GM23338 (cell line): ENCODE data around the gene SNAP25. TPM values are rescaled to one million over a fixed set of nuclear protein-coding genes. Genes with fewer than 3 reads are reported as not detected.

Experiments used
- ATAC-seq: fragments of 200-7000 bp; cut with Tn5 transposase; 3 replicates; pipeline ENCODE4 v1.9.1; 2020
- DNase-seq: peaks from one replicate; pipeline ENCODE4 v3.0.0-alpha.2; 2015; ENCODE audit warnings: low spot score
- H2AFZ ChIP-seq: fragments of 200-600 bp; sonication (generic); 2 replicates; pipeline ENCODE4 v1.8.0; 2016; ENCODE audit warnings: antibody characterized with exemption, mild to moderate bottlenecking, moderate library complexity
- H3F3A ChIP-seq: fragments of 200-600 bp; sonication (generic); replicated peaks from 2 replicates; pipeline ENCODE4 v1.8.0; 2017; ENCODE audit warnings: antibody characterized with exemption, mixed run types, low read depth
- H3K27ac ChIP-seq: fragments of 200-600 bp; sonication (generic); 2 replicates; pipeline ENCODE4 v1.6.1; 2016; ENCODE audit warnings: low read depth
- H3K27me3 ChIP-seq: fragments of 200-600 bp; sonication (generic); 2 replicates; pipeline ENCODE4 v1.8.0; 2016; ENCODE audit warnings: mild to moderate bottlenecking, mixed run types, moderate library complexity; ENCODE audit not compliant: insufficient read depth
- H3K36me3 ChIP-seq: fragments of 200-600 bp; sonication (generic); 2 replicates; pipeline ENCODE4 v1.8.0; 2016; ENCODE audit warnings: mild to moderate bottlenecking; ENCODE audit not compliant: insufficient read depth
- H3K4me1 ChIP-seq: fragments of 200-600 bp; sonication (generic); 2 replicates; pipeline ENCODE4 v1.8.0; 2016; ENCODE audit warnings: mild to moderate bottlenecking, moderate library complexity; ENCODE audit not compliant: insufficient read depth
- H3K4me2 ChIP-seq: fragments of 200-600 bp; sonication (generic); 2 replicates; pipeline ENCODE4 v1.7.1; 2017; ENCODE audit warnings: mixed run types
- H3K4me3 ChIP-seq: fragments of 200-600 bp; sonication (generic); 2 replicates; pipeline ENCODE4 v1.6.1; 2016; ENCODE audit warnings: mixed run types
- H3K79me2 ChIP-seq: fragments of 200-600 bp; sonication (generic); replicated peaks from 2 replicates; pipeline ENCODE4 v1.8.0; 2017; ENCODE audit warnings: mild to moderate bottlenecking; ENCODE audit not compliant: insufficient read depth
- H3K9me2 ChIP-seq: fragments of 200-600 bp; sonication (generic); 2 replicates; pipeline ENCODE4 v1.8.0; 2017; ENCODE audit not compliant: insufficient read depth
- H4K20me1 ChIP-seq: fragments of 200-600 bp; sonication (generic); replicated peaks from 2 replicates; pipeline ENCODE4 v1.8.0; 2017; ENCODE audit warnings: mild to moderate bottlenecking; ENCODE audit not compliant: insufficient read depth
- H3K27ac Mint-ChIP-seq: 2 replicates; pipeline ENCODE4 v1.8.0; 2020; ENCODE audit warnings: inconsistent platforms, mild to moderate bottlenecking, moderate library complexity, mixed read lengths
- H3K27me3 Mint-ChIP-seq: 3 replicates; pipeline ENCODE4 v1.8.0; 2022; ENCODE audit warnings: low read depth, mild to moderate bottlenecking, moderate library complexity, mixed read lengths, inconsistent platforms; ENCODE audit not compliant: insufficient read depth, poor library complexity
- H3K36me3 Mint-ChIP-seq: 3 replicates; pipeline ENCODE4 v1.8.0; 2021; ENCODE audit warnings: low read depth, mild to moderate bottlenecking, inconsistent platforms, moderate library complexity, mixed read lengths
- H3K4me1 Mint-ChIP-seq: 3 replicates; pipeline ENCODE4 v1.8.0; 2020; ENCODE audit warnings: mild to moderate bottlenecking, inconsistent platforms, mixed read lengths
- H3K4me3 Mint-ChIP-seq: 3 replicates; pipeline ENCODE4 v1.8.0; 2021; ENCODE audit warnings: moderate library complexity, mild to moderate bottlenecking, inconsistent platforms, mixed read lengths
- H3K9me3 Mint-ChIP-seq: 3 replicates; pipeline ENCODE4 v1.8.0; 2020; ENCODE audit warnings: moderate library complexity, mild to moderate bottlenecking, inconsistent platforms, mixed read lengths
- CREB1 ChIP-seq: fragments of 250-450 bp; sonication (Bioruptor Pico); IDR thresholded peaks from 2 replicates; pipeline ENCODE4 v1.5.0; 2020; ENCODE audit warnings: low read depth, mild to moderate bottlenecking, moderate library complexity
- EZH2 ChIP-seq: fragments of 200-600 bp; sonication (generic); IDR thresholded peaks from one replicate; pipeline ENCODE4 v1.8.0; 2017; ENCODE audit warnings: antibody characterized with exemption, mild to moderate bottlenecking, low read depth; ENCODE audit not compliant: unreplicated experiment
- EZH2phosphoT487 ChIP-seq: fragments of 200-600 bp; sonication (generic); IDR thresholded peaks from one replicate; pipeline ENCODE4 v1.8.1; 2018; ENCODE audit warnings: antibody characterized with exemption; ENCODE audit not compliant: unreplicated experiment
- JUNB ChIP-seq: IDR thresholded peaks from one replicate; pipeline ENCODE4 v1.6.1; 2016; ENCODE audit warnings: antibody characterized with exemption; ENCODE audit not compliant: unreplicated experiment
- NANOG ChIP-seq: IDR thresholded peaks from 2 replicates; pipeline ENCODE4 v1.6.1; 2016; ENCODE audit warnings: antibody characterized with exemption, borderline replicate concordance
- POLR2AphosphoS5 ChIP-seq: IDR thresholded peaks from 2 replicates; pipeline ENCODE4 v1.6.1; 2016; ENCODE audit warnings: antibody characterized with exemption, low read depth
- STAT1 ChIP-seq: IDR thresholded peaks from one replicate; pipeline ENCODE4 v1.6.1; 2016; ENCODE audit warnings: antibody characterized with exemption; ENCODE audit not compliant: unreplicated experiment
- ZNF331 ChIP-seq: fragments of 250-450 bp; sonication (Bioruptor Pico); IDR thresholded peaks from 2 replicates; pipeline ENCODE4 v1.5.0; 2020; ENCODE audit warnings: low read depth, mild to moderate bottlenecking, moderate library complexity
- polyA plus RNA-seq: library from polyadenylated mRNA; unstranded; fragments of >200 nt; fragmentation: Nextera tagmentation; extraction: Ambion mirVana; gene quantifications from 2 replicates; pipeline ENCODE4 v1.2.1, GENCODE V29; 2016
- total RNA-seq: library from RNA; depleted of rRNA; stranded (reverse); fragments of >200 nt; shearing (Covaris generic); gene quantifications from 2 replicates; pipeline ENCODE4 v1.2.3, GENCODE V29; 2014
- TF ChIP-seq, protein P1 (sequence below): IDR thresholded peaks from one replicate; pipeline ENCODE4 v1.6.1; 2018; ENCODE audit warnings: antibody characterized with exemption; ENCODE audit not compliant: unreplicated experiment
- TF ChIP-seq, protein P2 (sequence below), 2 experiments: fragments of 200-600 bp in 1 of 2; sonication (generic) in 1 of 2; conservative IDR thresholded peaks; 2 replicates each; pipeline versions ENCODE4 v1.5.1 to v1.6.1; 2016 to 2017; ENCODE audit warnings: antibody characterized with exemption in 2 of 2, low read depth in 2 of 2, mild to moderate bottlenecking in 2 of 2, moderate library complexity in 1 of 2

The SNAP25 gene
- total and polyA plus RNA-seq, 2 experiments from 2014 or later: 0.82 to 1.3 TPM

DNA sequence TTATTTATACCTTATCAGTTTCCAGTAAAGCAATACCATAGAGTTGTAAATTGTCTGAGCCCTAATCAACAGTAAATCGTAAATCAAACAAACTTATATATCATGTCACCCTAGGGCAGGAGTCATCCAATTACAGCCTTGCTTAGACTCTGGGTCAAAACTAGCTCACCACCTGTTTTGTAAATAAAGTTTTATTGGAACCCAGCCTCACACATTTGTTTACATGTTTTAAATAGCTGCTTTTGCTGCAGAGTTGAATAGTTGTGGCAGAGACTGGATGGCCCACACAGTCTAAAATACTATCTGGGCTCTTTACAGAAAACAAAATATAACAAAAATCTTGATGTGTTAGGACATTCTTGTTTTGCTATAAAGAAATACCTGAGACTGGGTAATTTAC, 121.0 kb downstream of the SNAP25 start:
- Mint-ChIP-seq H3K4me1 (peaks cover 2% of the 10 kb centered on the region; the same call in 1 of the 3 replicates), H3K27me3 (peaks cover 6% of the 10 kb centered on the region), H3K27ac (no peak overlapping the region), H3K9me3 (peaks cover 24% of the 10 kb centered on the region), H3K4me3 (no peak overlapping the region), H3K36me3 (peaks cover 21% of the 10 kb centered on the region)
- ATAC-seq: no peak
- H3K79me2 ChIP-seq: no peaks in the 10 kb centered on the region
- no peaks in the 10 kb centered on the region for H3K4me1 ChIP-seq
- TF ChIP-seq, protein P1, sequence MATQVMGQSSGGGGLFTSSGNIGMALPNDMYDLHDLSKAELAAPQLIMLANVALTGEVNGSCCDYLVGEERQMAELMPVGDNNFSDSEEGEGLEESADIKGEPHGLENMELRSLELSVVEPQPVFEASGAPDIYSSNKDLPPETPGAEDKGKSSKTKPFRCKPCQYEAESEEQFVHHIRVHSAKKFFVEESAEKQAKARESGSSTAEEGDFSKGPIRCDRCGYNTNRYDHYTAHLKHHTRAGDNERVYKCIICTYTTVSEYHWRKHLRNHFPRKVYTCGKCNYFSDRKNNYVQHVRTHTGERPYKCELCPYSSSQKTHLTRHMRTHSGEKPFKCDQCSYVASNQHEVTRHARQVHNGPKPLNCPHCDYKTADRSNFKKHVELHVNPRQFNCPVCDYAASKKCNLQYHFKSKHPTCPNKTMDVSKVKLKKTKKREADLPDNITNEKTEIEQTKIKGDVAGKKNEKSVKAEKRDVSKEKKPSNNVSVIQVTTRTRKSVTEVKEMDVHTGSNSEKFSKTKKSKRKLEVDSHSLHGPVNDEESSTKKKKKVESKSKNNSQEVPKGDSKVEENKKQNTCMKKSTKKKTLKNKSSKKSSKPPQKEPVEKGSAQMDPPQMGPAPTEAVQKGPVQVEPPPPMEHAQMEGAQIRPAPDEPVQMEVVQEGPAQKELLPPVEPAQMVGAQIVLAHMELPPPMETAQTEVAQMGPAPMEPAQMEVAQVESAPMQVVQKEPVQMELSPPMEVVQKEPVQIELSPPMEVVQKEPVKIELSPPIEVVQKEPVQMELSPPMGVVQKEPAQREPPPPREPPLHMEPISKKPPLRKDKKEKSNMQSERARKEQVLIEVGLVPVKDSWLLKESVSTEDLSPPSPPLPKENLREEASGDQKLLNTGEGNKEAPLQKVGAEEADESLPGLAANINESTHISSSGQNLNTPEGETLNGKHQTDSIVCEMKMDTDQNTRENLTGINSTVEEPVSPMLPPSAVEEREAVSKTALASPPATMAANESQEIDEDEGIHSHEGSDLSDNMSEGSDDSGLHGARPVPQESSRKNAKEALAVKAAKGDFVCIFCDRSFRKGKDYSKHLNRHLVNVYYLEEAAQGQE: no peak
- TF ChIP-seq POLR2AphosphoS5 (no peak), ZNF331 (CRISPR knock-in tag) (no peak), EZH2 (no peak), NANOG (no peak), JUNB (no peak), CREB1 (CRISPR knock-in tag) (no peak), EZH2phosphoT487 (no peak)
- TF ChIP-seq, protein P2, sequence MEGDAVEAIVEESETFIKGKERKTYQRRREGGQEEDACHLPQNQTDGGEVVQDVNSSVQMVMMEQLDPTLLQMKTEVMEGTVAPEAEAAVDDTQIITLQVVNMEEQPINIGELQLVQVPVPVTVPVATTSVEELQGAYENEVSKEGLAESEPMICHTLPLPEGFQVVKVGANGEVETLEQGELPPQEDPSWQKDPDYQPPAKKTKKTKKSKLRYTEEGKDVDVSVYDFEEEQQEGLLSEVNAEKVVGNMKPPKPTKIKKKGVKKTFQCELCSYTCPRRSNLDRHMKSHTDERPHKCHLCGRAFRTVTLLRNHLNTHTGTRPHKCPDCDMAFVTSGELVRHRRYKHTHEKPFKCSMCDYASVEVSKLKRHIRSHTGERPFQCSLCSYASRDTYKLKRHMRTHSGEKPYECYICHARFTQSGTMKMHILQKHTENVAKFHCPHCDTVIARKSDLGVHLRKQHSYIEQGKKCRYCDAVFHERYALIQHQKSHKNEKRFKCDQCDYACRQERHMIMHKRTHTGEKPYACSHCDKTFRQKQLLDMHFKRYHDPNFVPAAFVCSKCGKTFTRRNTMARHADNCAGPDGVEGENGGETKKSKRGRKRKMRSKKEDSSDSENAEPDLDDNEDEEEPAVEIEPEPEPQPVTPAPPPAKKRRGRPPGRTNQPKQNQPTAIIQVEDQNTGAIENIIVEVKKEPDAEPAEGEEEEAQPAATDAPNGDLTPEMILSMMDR (conservative IDR thresholded peaks at IDR 0.05; ENCODE audit: low read depth in 2 of 2): no peak
- H2AFZ ChIP-seq: peak overlapping the region; percentile 56; the same call in 1 of the 2 replicates
- no peak overlapping the region for H3K4me3 ChIP-seq
- H3K27me3 ChIP-seq: no peaks in the 10 kb centered on the region
- no peak for DNase-seq
- no peaks in the 10 kb centered on the region for H3F3A ChIP-seq
- H3K4me2 ChIP-seq: no peak overlapping the region
- no peaks in the 10 kb centered on the region for H4K20me1 ChIP-seq
- H3K9me2 ChIP-seq: no peaks in the 10 kb centered on the region
- H3K36me3 ChIP-seq: no peaks in the 10 kb centered on the region
- H3K27ac ChIP-seq: no peak overlapping the region

DNA sequence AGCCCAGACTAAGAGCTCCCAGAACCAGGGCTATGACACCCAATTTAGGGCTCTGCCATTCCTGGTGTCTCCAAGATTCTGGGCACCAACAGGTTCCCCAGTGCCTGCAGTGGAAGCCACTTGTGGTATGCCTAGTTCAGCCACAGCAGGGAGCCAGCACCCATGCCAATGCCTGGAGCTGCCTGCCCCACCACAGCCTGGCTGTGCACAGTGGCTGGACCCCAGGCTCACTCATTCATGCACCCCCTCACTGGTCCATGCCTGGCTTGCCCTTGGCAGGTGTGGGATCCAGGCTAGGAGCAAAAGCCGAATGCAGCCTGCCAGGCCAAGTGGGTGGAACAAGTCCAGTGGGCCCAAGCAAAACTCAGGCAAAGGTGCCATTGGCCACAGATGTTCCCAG, 123.5 kb downstream of the SNAP25 start:
- ATAC-seq: no peak
- Histone ChIP-seq H3K4me1 (0 out of 2 replicates have a peak, but pooled peaks cover 5% of the 10 kb centered on the region), H3F3A (no peaks in the 10 kb centered on the region), H3K4me2 (no peak overlapping the region), H3K36me3 (no peaks in the 10 kb centered on the region), H3K4me3 (no peak overlapping the region), H3K9me2 (no peaks in the 10 kb centered on the region), H2AFZ (no peak overlapping the region), H3K79me2 (no peaks in the 10 kb centered on the region), H3K27me3 (no peaks in the 10 kb centered on the region), H4K20me1 (no peaks in the 10 kb centered on the region), H3K27ac (no peak overlapping the region)
- Mint-ChIP-seq H3K9me3 (peaks cover 24% of the 10 kb centered on the region), H3K27me3 (peaks cover 4% of the 10 kb centered on the region), H3K4me1 (peaks cover 8% of the 10 kb centered on the region), H3K36me3 (peaks cover 21% of the 10 kb centered on the region), H3K27ac (no peak overlapping the region), H3K4me3 (no peak overlapping the region)
- no peak for DNase-seq
- TF ChIP-seq STAT1: no peak
- TF ChIP-seq, protein P1: no peak
